Spinal cord (tissue), 10 donors: ENCODE data around the gene LRRC55. TPM values are rescaled to one million over a fixed set of nuclear protein-coding genes. Genes with fewer than 3 reads are reported as not detected.
A peak's percentile ranks its signal among the peaks of the same experiment; 100 is the strongest.

ENCODE experiments used
- DNase-seq, 6 donors: peaks; one replicate each; pipeline versions ENCODE4 v3.0.0 to v3.0.0-alpha.2; 2013 to 2015; ENCODE audit warnings: low spot score in 6 of 6, low read depth in 4 of 6
- H3K27ac ChIP-seq: one replicate; pipeline ENCODE4 v1.5.1; 2013; ENCODE audit warnings: low read depth, low read length, control low read depth
- H3K27me3 ChIP-seq: one replicate; pipeline ENCODE4 v1.6.1; 2013; ENCODE audit warnings: low read length; ENCODE audit not compliant: control insufficient read depth, insufficient read depth
- H3K36me3 ChIP-seq: one replicate; pipeline ENCODE4 v1.6.1; 2013; ENCODE audit warnings: low read length; ENCODE audit not compliant: control insufficient read depth, insufficient read depth
- H3K4me1 ChIP-seq: one replicate; pipeline ENCODE4 v1.6.1; 2013; ENCODE audit warnings: low read length; ENCODE audit not compliant: control insufficient read depth, insufficient read depth
- H3K4me3 ChIP-seq: one replicate; pipeline ENCODE4 v1.5.1; 2013; ENCODE audit warnings: low read depth, low read length, control low read depth
- H3K9me3 ChIP-seq: one replicate; pipeline ENCODE4 v1.6.1; 2013; ENCODE audit warnings: low read length; ENCODE audit not compliant: control insufficient read depth, insufficient read depth
- WGBS: methylation state at CpG from one replicate; pipeline ENCODE4 v1.1.5; 2013; ENCODE audit warnings: missing lambda C conversion rate; ENCODE audit not compliant: insufficient coverage; 5-methylcytosine and 5-hydroxymethylcytosine counted together
- polyA plus RNA-seq, 2 donors: library from polyadenylated mRNA; unstranded; fragments of 120-200 nt; gene quantifications; one replicate each; pipeline ENCODE4 v1.2.1, GENCODE V29; 2013; ENCODE audit not compliant: insufficient read length in 2 of 2
- total RNA-seq, 2 donors: library from RNA; depleted of rRNA in 1 of 2; stranded (reverse); fragments of 120-200 nt in 1 of 2; fragments of >200 nt in 1 of 2; gene quantifications; one replicate each; pipeline versions ENCODE4 v1.2.3 to v1.2.4, GENCODE V29; 2013 to 2014
- donor health status: healthy.

LRRC55 gene
- total and polyA plus RNA-seq, 4 donors = 8.7 to 39.3 (median 22.6) TPM

GRCh38 chr11:57192316-57192715 is 10.6 kb downstream of the LRRC55 start:
- peaks cover 6% of the 10 kb centered on the region for H3K36me3 ChIP-seq
- no CpG with 5 or more reads among the region's 1 CpG for WGBS
- H3K9me3 ChIP-seq = no peaks in the 10 kb centered on the region
- DNase-seq = no peak
- no peaks in the 10 kb centered on the region for H3K4me1 ChIP-seq
- no peak overlapping the region for H3K27ac ChIP-seq
- no peaks in the 10 kb centered on the region for H3K27me3 ChIP-seq
- H3K4me3 ChIP-seq = no peak overlapping the region

DNA sequence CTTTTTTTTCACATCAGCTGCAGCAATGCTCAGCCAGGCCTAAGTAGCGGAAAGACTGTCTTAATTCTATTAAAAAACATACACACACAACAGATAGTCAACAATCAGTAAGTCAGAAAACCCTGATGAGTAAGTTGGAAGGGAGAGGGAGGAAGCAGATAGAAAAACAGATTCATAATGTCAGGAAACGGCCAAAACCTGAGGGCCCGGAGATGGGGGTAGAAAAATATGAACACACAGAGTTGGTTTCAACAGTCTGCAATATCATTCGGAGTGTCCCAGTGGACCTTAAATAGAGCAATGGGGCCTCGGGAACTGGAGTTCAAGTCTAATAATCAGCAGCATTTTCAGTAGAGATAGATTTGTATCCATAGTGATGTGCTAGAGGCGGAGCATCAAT is 14.8 kb downstream of the LRRC55 start:
- H3K4me3 ChIP-seq = no peak overlapping the region
- H3K4me1 ChIP-seq = no peaks in the 10 kb centered on the region
- DNase-seq = no peak
- no peak overlapping the region for H3K27ac ChIP-seq
- H3K9me3 ChIP-seq = no peaks in the 10 kb centered on the region
- no peaks in the 10 kb centered on the region for H3K36me3 ChIP-seq
- H3K27me3 ChIP-seq = no peaks in the 10 kb centered on the region
- WGBS = 53% methylated on average over 4 of the region's 6 CpGs

DNA sequence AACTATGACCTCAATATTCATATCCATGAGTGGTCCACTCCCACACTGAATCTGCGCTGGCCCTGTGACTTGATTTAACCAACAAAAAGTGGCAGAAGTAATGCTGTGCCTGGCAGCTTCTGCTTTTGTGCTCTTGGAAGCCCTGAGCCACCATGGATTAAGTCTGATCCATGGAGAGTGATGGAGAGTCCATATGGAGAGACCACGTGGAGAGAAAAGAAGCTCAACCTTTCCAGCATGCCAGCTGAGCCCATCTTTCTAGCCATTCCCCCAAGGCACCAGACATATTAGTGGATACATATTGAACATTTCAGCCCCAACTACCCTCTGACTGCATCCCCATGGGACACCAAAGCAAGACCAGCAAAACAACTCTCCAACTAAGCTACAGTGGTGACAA is 16.0 kb downstream of the LRRC55 start:
- 100% methylated on average over 1 of the region's 2 CpGs for WGBS
- H3K9me3 ChIP-seq = no peaks in the 10 kb centered on the region
- no peak for DNase-seq
- no peak overlapping the region for H3K4me3 ChIP-seq
- H3K27me3 ChIP-seq = no peaks in the 10 kb centered on the region
- H3K27ac ChIP-seq = no peak overlapping the region
- no peaks in the 10 kb centered on the region for H3K36me3 ChIP-seq
- peaks cover 8% of the 10 kb centered on the region for H3K4me1 ChIP-seq

- no peak overlapping the region for H3K4me3 ChIP-seq
- DNase-seq = no peak
- no peaks in the 10 kb centered on the region for H3K27me3 ChIP-seq
- WGBS = 96% methylated on average over 10 of the region's 11 CpGs
- H3K9me3 ChIP-seq = no peaks in the 10 kb centered on the region
- no peak overlapping the region for H3K27ac ChIP-seq
- H3K4me1 ChIP-seq = peaks cover 14% of the 10 kb centered on the region
- H3K36me3 ChIP-seq = no peaks in the 10 kb centered on the region
Measured at GRCh38 chr11:57199330-57199729, 17.6 kb downstream of the LRRC55 start.

- no peak overlapping the region for H3K4me3 ChIP-seq
- H3K9me3 ChIP-seq = no peaks in the 10 kb centered on the region
- peaks cover 19% of the 10 kb centered on the region for H3K4me1 ChIP-seq
- no peak overlapping the region for H3K27ac ChIP-seq
- WGBS = 73% methylated on average over 6 of the region's 7 CpGs
- DNase-seq = no peak
- no peaks in the 10 kb centered on the region for H3K36me3 ChIP-seq
- no peaks in the 10 kb centered on the region for H3K27me3 ChIP-seq
Measured at GRCh38 chr11:57200917-57201316, 19.2 kb downstream of the LRRC55 start.

DNA sequence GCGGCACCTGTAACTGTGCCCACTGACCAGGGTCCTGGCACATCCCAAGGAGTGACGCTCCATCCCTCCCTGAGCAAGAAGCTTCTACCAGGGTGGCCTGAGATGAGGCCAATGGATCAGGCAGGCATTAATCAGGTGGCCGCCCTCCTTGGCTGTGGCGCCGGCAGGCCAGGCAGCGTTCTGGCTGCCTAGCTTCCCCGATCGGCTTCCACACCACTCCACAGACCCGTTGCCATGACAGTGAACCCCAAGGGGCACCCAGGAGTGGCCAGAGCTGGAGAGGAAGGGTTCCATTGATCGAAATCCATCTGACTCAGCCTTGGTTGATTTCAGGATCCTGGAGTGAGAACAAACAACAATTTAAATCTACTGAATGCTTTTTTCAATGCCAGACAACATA is 20.5 kb downstream of the LRRC55 start:
- Histone ChIP-seq H3K4me3 (no peak overlapping the region), H3K9me3 (no peaks in the 10 kb centered on the region), H3K4me1 (peaks cover 22% of the 10 kb centered on the region), H3K36me3 (no peaks in the 10 kb centered on the region), H3K27ac (no peak overlapping the region), H3K27me3 (no peaks in the 10 kb centered on the region)
- DNase-seq = peak in 2 of 6 donors; percentile 79 to 80
- WGBS = 32% methylated on average over 9 of the region's 10 CpGs

DNA sequence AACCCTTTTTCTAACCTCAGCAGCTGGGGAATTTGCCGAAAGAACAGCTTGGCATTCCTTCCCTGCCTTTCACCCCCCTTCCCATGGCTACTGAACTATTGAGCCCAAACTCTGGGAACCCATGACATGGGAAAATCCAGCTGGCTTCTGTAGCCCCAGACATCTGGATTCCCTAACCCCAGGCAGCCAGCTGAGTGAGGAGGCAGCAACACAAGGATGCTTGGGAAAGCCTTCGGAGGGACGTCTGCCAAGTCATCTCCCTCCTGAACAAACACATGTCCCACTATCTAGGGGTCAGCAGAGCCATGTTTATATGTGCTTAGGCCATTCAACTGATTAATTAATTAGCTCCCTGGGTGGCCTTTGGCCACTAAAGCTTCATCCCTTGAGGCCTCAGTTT is 21.6 kb downstream of the LRRC55 start:
- H3K4me3 ChIP-seq = no peak overlapping the region
- H3K36me3 ChIP-seq = no peaks in the 10 kb centered on the region
- DNase-seq = peak in 2 of 6 donors; percentile 30 to 71
- H3K4me1 ChIP-seq = peaks cover 23% of the 10 kb centered on the region
- H3K27me3 ChIP-seq = no peaks in the 10 kb centered on the region
- H3K9me3 ChIP-seq = no peaks in the 10 kb centered on the region
- 38% methylated on average over 2 of the region's 3 CpGs for whole genome bisulfite sequencing
- H3K27ac ChIP-seq = peak overlapping the region; percentile 1

DNA sequence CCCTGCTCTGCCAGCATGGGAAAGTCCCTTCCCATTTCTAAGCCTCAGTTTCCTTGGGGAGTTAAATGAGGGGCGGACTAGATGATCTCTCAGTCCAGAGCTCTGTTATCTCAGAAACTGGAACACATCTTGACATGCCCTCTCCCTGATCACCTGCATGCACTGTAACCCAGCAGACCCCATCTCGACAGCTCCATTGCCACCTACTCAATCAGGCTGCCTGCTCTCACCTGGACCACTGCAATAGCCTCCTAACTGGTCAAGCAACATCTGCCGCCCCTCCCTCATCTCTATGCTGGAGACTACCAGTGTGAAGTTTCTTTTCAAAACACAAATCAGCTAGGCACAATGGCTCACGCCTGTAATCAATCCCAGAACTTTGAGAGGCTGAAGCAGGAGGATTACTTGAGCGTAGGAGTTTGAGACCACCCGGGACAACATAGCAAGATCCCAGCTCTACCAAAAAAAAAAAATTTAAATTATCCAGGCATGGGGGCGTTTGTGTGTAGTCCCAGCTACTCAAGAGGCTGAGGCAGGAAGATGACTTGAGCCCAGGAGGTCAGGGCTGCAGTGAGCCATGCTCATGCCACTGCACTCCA is 22.2 kb downstream of the LRRC55 start:
- Histone ChIP-seq H3K9me3 (no peaks in the 10 kb centered on the region), H3K27ac (no peak overlapping the region), H3K4me1 (peaks cover 23% of the 10 kb centered on the region), H3K27me3 (no peaks in the 10 kb centered on the region), H3K36me3 (no peaks in the 10 kb centered on the region), H3K4me3 (no peak overlapping the region)
- no peak for DNase-seq
- 76% methylated on average over 4 of the region's 7 CpGs for WGBS

DNA sequence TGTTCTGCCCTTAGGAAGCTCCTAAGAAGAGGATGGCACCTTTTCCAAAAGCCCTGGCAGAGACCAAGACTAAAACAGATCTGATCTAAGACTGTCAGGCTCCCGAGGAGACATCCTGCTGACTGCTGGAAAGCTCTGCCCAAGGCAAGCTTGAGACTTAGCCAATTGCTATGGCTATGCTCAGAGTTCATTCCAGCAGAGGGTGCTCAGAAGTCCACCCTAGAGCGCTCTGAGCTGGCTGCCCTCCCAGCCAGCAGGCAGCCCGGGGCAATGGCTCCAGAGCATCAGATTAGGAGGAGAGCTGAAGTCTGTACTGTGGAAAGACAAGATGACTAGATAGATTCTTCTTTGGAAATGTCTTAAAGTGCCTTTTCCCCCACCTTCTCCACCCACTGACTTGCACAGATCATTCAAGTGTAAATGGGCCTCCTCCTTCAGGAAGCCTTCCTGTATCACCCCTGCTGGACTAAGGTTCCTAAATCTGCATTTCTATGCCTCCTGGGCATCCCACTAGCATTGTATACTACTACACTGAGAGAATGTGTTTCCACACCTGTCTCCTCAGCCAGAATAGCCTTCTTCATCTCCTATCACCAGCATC is 23.4 kb downstream of the LRRC55 start:
- Histone ChIP-seq H3K4me1 (peaks cover 23% of the 10 kb centered on the region), H3K9me3 (no peaks in the 10 kb centered on the region), H3K36me3 (no peaks in the 10 kb centered on the region), H3K27me3 (no peaks in the 10 kb centered on the region), H3K27ac (peak overlapping the region; percentile 15), H3K4me3 (no peak overlapping the region)
- DNase-seq = peak in 1 of 6 donors; percentile 76
- 21% methylated on average over 2 of the region's 3 CpGs for WGBS

GRCh38 chr11:57207168-57207567 is 25.4 kb downstream of the LRRC55 start:
- WGBS = 76% methylated on average over 3 of the region's 6 CpGs
- H3K4me1 ChIP-seq = peaks cover 21% of the 10 kb centered on the region
- DNase-seq = no peak
- H3K27ac ChIP-seq = no peak overlapping the region
- no peaks in the 10 kb centered on the region for H3K27me3 ChIP-seq
- no peak overlapping the region for H3K4me3 ChIP-seq
- H3K36me3 ChIP-seq = no peaks in the 10 kb centered on the region
- no peaks in the 10 kb centered on the region for H3K9me3 ChIP-seq
